Measurements from ENCODE around the gene FKBP5.

- TF ChIP-seq CTCF (IDR thresholded peaks at IDR 0.05; ENCODE audit: low read length) (no peak), EZH2 (IDR thresholded peaks at IDR 0.05; ENCODE audit: borderline replicate concordance, low read length) (no peak)
Measured at GRCh38 chr6:35731414-35731735, 42.7 kb upstream of the FKBP5 start.

Measured in OCI-LY1 (cell line).